ENCODE results near the gene SOX11. TPM values are rescaled to one million over a fixed set of nuclear protein-coding genes. Genes with fewer than 3 reads are reported as not detected.

SOX11 gene
- polyA plus RNA-seq, 3 donors, result not detected

DNA sequence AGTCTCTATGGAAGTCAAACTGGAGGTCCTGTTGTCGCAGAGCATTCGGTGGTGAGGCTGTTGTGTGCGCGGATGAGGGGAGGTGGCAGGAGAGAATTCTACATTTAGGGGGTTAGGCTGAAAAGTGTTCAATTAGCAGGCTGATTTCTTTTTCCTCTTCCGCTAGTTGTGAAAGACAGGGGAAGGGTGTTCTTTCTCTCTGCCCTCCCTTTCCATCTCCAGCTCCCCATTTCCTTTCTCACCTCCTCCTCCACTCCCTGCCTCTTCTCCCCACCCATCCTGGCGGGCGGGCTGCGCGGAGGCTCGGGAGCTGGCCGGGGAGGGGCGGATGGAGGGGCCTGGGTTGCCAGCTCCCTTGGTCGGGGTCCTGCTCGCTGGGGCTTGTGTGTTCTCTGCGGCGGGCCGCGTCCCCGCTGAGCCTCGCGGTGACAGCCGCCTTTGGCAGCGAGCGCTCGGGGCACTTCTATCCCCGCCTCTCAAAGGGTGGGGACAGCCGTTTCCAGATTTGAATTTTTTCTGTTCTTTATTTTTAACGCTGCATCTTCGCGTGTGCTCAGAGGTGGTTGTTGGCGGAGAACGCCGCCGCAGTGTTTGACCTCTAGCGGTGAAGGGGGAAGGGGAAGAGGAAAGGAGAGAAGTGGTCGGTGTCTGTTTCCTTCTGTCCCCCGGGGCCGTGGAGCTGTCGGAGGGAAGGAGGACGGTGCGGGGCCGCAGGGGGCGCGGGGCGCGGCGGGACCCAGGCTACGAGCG lies 3.6 kb downstream of the SOX11 start:
- Mint-ChIP-seq H3K4me3 (peak overlapping the region in 1 of 2 donors; percentile 90), H3K4me1 (peaks cover 3% of the 10 kb centered on the region), H3K9me3 (peaks cover 0 to 26% (median 13%) of the 10 kb centered on the region in 7 donors), H3K27me3 (ENCODE audit: low read depth in 3 of 3) (peaks cover 61 to 88% (median 77%) of the 10 kb centered on the region in 3 donors), H3K27ac (no peak overlapping the region), H3K36me3 (peaks cover 2 to 3% of the 10 kb centered on the region in 2 donors)
- no peaks in the 10 kb centered on the region for H3K36me3 ChIP-seq (replicated peaks in 1 of 2; ENCODE audit: control insufficient read depth in 1 of 2, insufficient read depth in 2 of 2, low read length in 2 of 2)
- H4K20me1 ChIP-seq (ENCODE audit: insufficient read depth, low read length), result no peaks in the 10 kb centered on the region
- TF ChIP-seq, protein P1, sequence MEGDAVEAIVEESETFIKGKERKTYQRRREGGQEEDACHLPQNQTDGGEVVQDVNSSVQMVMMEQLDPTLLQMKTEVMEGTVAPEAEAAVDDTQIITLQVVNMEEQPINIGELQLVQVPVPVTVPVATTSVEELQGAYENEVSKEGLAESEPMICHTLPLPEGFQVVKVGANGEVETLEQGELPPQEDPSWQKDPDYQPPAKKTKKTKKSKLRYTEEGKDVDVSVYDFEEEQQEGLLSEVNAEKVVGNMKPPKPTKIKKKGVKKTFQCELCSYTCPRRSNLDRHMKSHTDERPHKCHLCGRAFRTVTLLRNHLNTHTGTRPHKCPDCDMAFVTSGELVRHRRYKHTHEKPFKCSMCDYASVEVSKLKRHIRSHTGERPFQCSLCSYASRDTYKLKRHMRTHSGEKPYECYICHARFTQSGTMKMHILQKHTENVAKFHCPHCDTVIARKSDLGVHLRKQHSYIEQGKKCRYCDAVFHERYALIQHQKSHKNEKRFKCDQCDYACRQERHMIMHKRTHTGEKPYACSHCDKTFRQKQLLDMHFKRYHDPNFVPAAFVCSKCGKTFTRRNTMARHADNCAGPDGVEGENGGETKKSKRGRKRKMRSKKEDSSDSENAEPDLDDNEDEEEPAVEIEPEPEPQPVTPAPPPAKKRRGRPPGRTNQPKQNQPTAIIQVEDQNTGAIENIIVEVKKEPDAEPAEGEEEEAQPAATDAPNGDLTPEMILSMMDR (IDR thresholded peaks at IDR 0.05), result no peak
- intact Hi-C loops (cut with micrococcal nuclease), result no loop called here
- H2AFZ ChIP-seq (ENCODE audit: insufficient read depth, low read depth, low read length, poor library complexity, severe bottlenecking), result no peak overlapping the region
- H3K79me2 ChIP-seq (ENCODE audit: insufficient read depth, low read length), result no peaks in the 10 kb centered on the region
- DNase-seq, result no peak
- peaks cover 0 to 12% of the 10 kb centered on the region in 2 donors for H3K9me3 ChIP-seq (replicated peaks in 1 of 2; ENCODE audit: control insufficient read depth in 1 of 2, insufficient read depth in 1 of 2, low read length in 2 of 2)
- no peaks in the 10 kb centered on the region for H3K4me1 ChIP-seq (ENCODE audit: control insufficient read depth in 1 of 2, insufficient read depth in 2 of 2, low read length in 2 of 2)
- H3K9ac ChIP-seq (ENCODE audit: insufficient read depth, low read length, poor library complexity, severe bottlenecking), result no peak overlapping the region
- no peak overlapping the region for H3K4me3 ChIP-seq (replicated peaks in 1 of 3; ENCODE audit: low read depth in 2 of 3, low read length in 3 of 3)
- WGBS (ENCODE audit: insufficient coverage), result 2% methylated on average over 48 of the region's 49 CpGs
- peaks cover 60 to 71% of the 10 kb centered on the region in 2 donors for H3K27me3 ChIP-seq (ENCODE audit: control insufficient read depth in 2 of 2, insufficient read depth in 2 of 2, low read length in 2 of 2)
- no peak overlapping the region for H3K27ac ChIP-seq (ENCODE audit: low read depth in 1 of 2, low read length in 2 of 2)
- H3K4me2 ChIP-seq (replicated peaks; ENCODE audit: extremely low read depth, low read length, poor library complexity, severe bottlenecking), result no peak overlapping the region

DNA sequence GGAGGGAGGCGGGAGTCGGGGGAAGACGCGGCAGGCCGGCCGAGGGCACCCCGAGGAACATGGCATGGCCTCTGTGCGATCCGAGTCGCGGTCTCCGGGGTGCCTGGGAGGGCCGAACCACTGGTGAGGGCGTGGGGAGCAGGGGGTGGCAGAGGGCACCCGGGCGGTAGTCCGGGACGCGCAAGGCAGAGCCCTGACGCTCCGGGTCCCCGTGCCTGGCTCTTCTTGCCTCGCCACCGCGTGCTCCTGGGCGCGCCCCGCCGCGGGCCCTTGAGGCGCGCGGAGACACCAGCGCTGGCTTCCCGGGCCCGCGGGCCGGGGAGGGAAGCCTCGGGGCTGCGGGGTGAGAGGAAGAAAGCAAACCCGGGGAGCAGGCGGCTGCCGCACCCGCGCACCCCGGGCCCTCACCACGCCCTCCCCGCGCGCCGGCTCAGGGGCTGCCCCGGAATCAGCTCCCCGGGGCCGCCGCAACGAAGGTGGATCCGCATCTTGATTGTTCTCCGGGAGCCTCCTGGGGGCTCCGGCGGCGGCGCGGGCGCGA lies 4.3 kb downstream of the SOX11 start:
- H3K27me3 Mint-ChIP-seq (ENCODE audit: low read depth in 3 of 3), result peaks cover 58 to 86% (median 77%) of the 10 kb centered on the region in 3 donors
- peaks cover 55 to 72% of the 10 kb centered on the region in 2 donors for H3K27me3 ChIP-seq (ENCODE audit: control insufficient read depth in 2 of 2, insufficient read depth in 2 of 2, low read length in 2 of 2)
- H3K36me3 ChIP-seq (replicated peaks in 1 of 2; ENCODE audit: control insufficient read depth in 1 of 2, insufficient read depth in 2 of 2, low read length in 2 of 2), result no peaks in the 10 kb centered on the region
- TF ChIP-seq, protein P1 (IDR thresholded peaks at IDR 0.05), result no peak
- no peak overlapping the region for H2AFZ ChIP-seq (ENCODE audit: insufficient read depth, low read depth, low read length, poor library complexity, severe bottlenecking)
- H3K9ac ChIP-seq (ENCODE audit: insufficient read depth, low read length, poor library complexity, severe bottlenecking), result no peak overlapping the region
- peaks cover 0 to 10% of the 10 kb centered on the region in 2 donors for H3K9me3 ChIP-seq (replicated peaks in 1 of 2; ENCODE audit: control insufficient read depth in 1 of 2, insufficient read depth in 1 of 2, low read length in 2 of 2)
- no peak overlapping the region for H3K4me3 ChIP-seq (replicated peaks in 1 of 3; ENCODE audit: low read depth in 2 of 3, low read length in 3 of 3)
- H3K4me1 Mint-ChIP-seq, result peaks cover 3% of the 10 kb centered on the region
- H3K36me3 Mint-ChIP-seq, result peaks cover 2 to 3% of the 10 kb centered on the region in 2 donors
- WGBS (ENCODE audit: insufficient coverage), result 2% methylated on average over 65 of the region's 65 CpGs
- peaks cover 0 to 20% (median 11%) of the 10 kb centered on the region in 7 donors for H3K9me3 Mint-ChIP-seq
- DNase-seq, result no peak
- H3K27ac ChIP-seq (ENCODE audit: low read depth in 1 of 2, low read length in 2 of 2), result no peak overlapping the region
- H3K4me2 ChIP-seq (replicated peaks; ENCODE audit: extremely low read depth, low read length, poor library complexity, severe bottlenecking), result no peak overlapping the region
- intact Hi-C loops (cut with micrococcal nuclease), result no loop called here
- H3K27ac Mint-ChIP-seq, result no peak overlapping the region
- H3K79me2 ChIP-seq (ENCODE audit: insufficient read depth, low read length), result no peaks in the 10 kb centered on the region
- H3K4me3 Mint-ChIP-seq, result peak overlapping the region in 1 of 2 donors; percentile 77
- H4K20me1 ChIP-seq (ENCODE audit: insufficient read depth, low read length), result no peaks in the 10 kb centered on the region
- H3K4me1 ChIP-seq (ENCODE audit: control insufficient read depth in 1 of 2, insufficient read depth in 2 of 2, low read length in 2 of 2), result no peaks in the 10 kb centered on the region

All from CD14-positive monocyte (primary cell).